ENCODE measurements around the gene VPREB3. TPM values are rescaled to one million over a fixed set of nuclear protein-coding genes. Genes with fewer than 3 reads are reported as not detected.
A peak's percentile ranks its signal among the peaks of the same experiment; 100 is the strongest.

VPREB3 gene
- total and polyA plus RNA-seq, 8 donors, result 0.78 to 0.80 TPM; not detected in 6

DNA sequence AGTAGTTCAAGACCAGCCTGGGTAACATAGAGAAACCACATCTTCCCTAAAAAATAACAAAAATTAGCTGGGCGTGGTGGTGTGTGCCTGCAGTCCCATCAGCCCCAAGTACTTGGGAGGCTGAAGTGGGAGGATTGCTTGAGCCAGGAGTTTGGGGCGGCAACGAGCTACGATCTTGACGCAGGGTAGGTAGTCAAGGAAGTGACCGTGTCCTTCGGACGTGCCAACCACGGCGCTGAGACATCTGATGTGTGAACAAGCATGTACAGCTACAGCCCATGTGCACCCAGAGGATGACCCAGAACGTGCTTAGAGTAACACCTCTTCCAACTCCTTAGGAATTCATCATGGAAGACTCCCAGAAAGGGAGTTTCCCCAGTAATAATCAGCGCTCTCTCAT lies 42.0 kb downstream of the VPREB3 start:
- no peak for TF ChIP-seq CTCF (IDR thresholded peaks at IDR 0.05)
- Histone ChIP-seq H3K4me1 (peaks cover 0 to 8% (median 0%) of the 10 kb centered on the region in 3 donors), H3K36me3 (peaks cover 6 to 34% (median 12%) of the 10 kb centered on the region in 3 donors), H3K27ac (no peak overlapping the region), H3K27me3 (no peaks in the 10 kb centered on the region), H3K9me3 (no peaks in the 10 kb centered on the region), H3K4me3 (no peak overlapping the region)
- intact Hi-C loops (cut with DNase I), result no loop called here
- 94 to 96% methylated on average over 12 of the region's 12 CpGs for WGBS, 2 donors
- DNase-seq, result peak in 1 of 6 donors; percentile 43
- FAIRE-seq, result no peak
- no peak for ATAC-seq

- no peak for FAIRE-seq
These were observed 45.1 kb downstream of the VPREB3 start for GRCh38 chr22:23709107-23709506.

DNA sequence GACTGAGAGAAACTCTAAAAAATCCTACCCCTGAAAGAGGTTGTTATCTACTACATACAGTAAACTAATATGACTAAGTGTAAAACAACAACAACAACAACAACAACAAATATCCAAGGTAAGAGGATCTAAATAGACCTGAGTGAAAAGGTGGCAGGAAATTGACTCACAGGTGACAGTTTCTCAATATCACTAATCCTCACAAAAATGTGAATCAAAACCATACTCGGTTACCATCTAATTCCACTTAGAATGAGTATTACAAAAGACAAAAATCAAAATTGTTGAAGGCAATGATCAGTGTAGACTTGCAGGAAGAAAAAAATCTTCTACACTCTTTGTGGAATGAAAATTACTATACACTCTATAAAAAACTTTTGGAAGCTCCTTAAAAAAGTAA lies 46.0 kb downstream of the VPREB3 start:
- 88 to 93% methylated on average over 1 of the region's 1 CpG for WGBS, 2 donors
- DNase-seq, result no peak
- Histone ChIP-seq H3K27ac (no peak overlapping the region), H3K36me3 (peaks cover 11 to 52% (median 23%) of the 10 kb centered on the region in 3 donors), H3K9me3 (no peaks in the 10 kb centered on the region), H3K27me3 (no peaks in the 10 kb centered on the region), H3K4me1 (no peaks in the 10 kb centered on the region), H3K4me3 (no peak overlapping the region)
- TF ChIP-seq CTCF (IDR thresholded peaks at IDR 0.05), result no peak
- no peak for ATAC-seq
- intact Hi-C loops (cut with DNase I), result no loop called here
- FAIRE-seq, result no peak

More at GRCh38 chr22:23709107-23709506, 45.1 kb downstream of the VPREB3 start:
- ATAC-seq, result no peak
- DNase-seq, result no peak
- no peak for TF ChIP-seq CTCF (IDR thresholded peaks at IDR 0.05)
- no peaks in the 10 kb centered on the region for H3K9me3 ChIP-seq
- H3K36me3 ChIP-seq, result peaks cover 8 to 49% (median 22%) of the 10 kb centered on the region in 3 donors
- WGBS, 2 donors, result 96 to 98% methylated on average over 2 of the region's 2 CpGs
- no peaks in the 10 kb centered on the region for H3K27me3 ChIP-seq
- intact Hi-C loops (cut with DNase I), result no loop called here
- H3K4me3 ChIP-seq, result no peak overlapping the region
- no peak overlapping the region for H3K27ac ChIP-seq
- H3K4me1 ChIP-seq, result no peaks in the 10 kb centered on the region

DNA sequence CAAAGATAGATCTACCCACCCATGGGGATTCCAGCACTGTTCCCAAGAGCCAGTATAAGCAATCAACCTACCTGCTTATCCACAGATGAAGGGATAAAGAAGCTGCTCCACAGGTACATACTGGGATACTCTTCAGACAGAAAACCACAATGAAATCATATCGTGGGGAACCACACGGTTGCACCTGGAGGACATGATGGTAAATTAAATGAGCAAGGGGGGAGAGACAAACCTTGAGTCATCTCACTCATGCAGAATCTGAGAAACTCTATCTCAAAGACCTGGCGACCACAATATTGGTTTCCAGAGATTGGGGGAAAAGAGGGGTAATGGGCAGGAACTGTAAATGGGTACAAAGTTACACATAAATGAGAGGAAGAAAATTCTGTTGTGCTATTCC lies 48.9 kb downstream of the VPREB3 start:
- Histone ChIP-seq H3K27ac (no peak overlapping the region), H3K36me3 (peaks cover 11 to 43% (median 28%) of the 10 kb centered on the region in 3 donors), H3K4me1 (peaks cover 0 to 11% (median 8%) of the 10 kb centered on the region in 3 donors), H3K9me3 (no peaks in the 10 kb centered on the region), H3K27me3 (no peaks in the 10 kb centered on the region), H3K4me3 (no peak overlapping the region)
- intact Hi-C loops (cut with DNase I), result no loop called here
- no peak for TF ChIP-seq CTCF (IDR thresholded peaks at IDR 0.05)
- WGBS, 2 donors, result 83 to 86% methylated on average over 3 of the region's 3 CpGs
- no peak for ATAC-seq
- DNase-seq, result no peak
- no peak for FAIRE-seq

DNA sequence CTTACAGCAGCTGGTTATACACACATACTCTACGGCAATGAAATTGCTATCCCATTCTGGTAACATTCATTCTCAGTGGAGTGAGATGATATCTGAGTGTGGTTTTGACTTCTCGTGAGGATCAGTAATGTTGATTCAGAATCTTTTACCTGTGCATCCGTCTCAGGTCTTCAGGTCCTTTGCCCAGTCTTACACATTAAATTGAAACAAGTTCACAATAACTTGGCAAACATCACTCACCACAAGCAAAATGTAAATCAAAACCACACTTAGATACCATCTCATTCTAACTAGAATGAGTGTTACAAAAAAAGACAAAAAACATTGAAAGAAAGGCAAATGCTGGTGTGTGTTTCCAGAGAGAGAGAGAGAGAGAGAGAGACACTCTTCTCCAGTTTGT lies 49.4 kb downstream of the VPREB3 start:
- Histone ChIP-seq H3K27ac (no peak overlapping the region), H3K36me3 (peaks cover 11 to 46% (median 28%) of the 10 kb centered on the region in 3 donors), H3K4me1 (peaks cover 0 to 11% (median 8%) of the 10 kb centered on the region in 3 donors), H3K4me3 (no peak overlapping the region), H3K9me3 (no peaks in the 10 kb centered on the region), H3K27me3 (no peaks in the 10 kb centered on the region)
- intact Hi-C loops (cut with DNase I), result no loop called here
- no peak for DNase-seq
- no peak for FAIRE-seq
- no peak for ATAC-seq
- TF ChIP-seq CTCF (IDR thresholded peaks at IDR 0.05), result no peak
- 94% methylated on average over 3 of the region's 3 CpGs for WGBS, 2 donors
